HEK293T (cell line): ENCODE measurements around the gene SH3RF2.

ENCODE experiments used
- BHLHE40 ChIP-seq: fragments of 450-650 bp; IDR thresholded peaks from 2 replicates; pipeline ENCODE4 v1.6.1; 2016; ENCODE audit warnings: mild to moderate bottlenecking, moderate library complexity, borderline replicate concordance
- SUZ12 ChIP-seq: fragments of 450-650 bp; IDR thresholded peaks from 2 replicates; pipeline ENCODE4 v1.6.1; 2016; ENCODE audit warnings: mild to moderate bottlenecking

GRCh38 chr5:146051678-146052077, 115.3 kb downstream of the SH3RF2 start:
- TF ChIP-seq SUZ12 = no peak
- no peak for TF ChIP-seq BHLHE40
